ENCODE measurements around the gene NPAS2.
A peak's percentile ranks its signal among the peaks of the same experiment; 100 is the strongest.

NPAS2 gene

DNA sequence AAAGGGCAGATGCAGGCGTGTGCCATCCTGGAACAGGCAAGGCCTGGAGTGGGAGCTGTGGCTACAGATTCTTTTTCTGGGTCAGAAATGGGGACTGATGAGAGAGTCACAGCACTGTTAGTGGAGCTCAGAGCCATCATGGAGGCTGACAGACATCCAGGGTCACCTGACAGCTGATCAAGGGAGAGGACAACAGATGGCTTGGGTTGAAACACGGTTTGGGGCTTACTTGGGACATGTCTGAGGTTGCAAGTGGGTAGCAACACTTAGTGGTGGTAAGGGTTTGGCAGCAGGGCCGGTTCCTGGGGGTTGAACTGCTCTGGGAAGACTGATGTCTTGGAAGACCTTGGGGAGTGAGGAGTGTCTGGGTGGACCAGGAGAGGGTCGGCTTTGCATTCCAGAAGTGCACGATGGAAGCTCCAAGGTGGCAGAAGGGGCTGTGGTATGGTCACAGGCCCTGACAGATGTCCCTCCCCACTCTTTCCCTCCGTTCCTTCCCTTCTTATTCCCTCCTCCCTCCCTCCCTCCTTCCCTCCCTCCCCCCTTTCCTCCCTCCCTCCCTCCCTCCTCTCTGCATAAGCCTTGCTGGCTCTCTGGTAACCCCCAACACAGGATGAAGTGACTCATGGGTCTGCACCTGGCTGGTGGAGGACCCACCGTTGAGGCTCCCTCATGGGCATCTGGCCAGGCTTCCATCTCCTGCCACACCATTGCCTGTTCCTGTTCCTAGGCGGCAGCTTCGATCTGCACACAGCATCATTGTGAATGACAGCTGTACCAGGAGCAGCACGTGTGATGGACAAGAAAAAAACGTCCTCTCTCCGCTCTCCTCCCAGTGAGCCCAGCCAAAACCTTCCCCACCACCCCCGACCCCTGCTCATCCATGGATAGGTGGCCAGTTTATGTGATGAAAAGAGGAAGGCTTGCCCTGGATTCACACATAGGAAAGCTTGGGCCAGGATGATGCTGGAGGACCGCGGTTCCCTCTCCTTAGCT is 118.4 kb downstream of the NPAS2 start:
- no peak for DNase-seq (ENCODE audit: low read depth, low spot score)

DNA sequence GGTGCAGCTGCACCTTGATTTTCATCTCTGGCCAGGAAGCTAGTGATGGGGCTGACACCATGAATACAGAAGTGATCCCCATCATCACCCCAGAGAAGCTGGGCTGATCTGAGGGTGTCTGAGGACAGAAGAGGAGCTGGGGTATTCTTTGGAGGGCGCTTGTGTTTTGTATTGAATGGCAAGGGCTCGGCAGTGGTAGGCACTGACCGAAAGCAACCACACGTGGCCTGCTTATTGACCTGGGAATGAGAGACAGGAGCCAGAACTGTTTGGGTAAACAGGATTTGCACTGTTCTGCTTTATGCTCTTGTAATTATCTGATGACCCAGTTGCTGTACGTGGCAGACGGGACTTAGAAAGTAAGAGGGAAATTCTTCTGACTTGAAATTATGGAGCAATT is 119.5 kb downstream of the NPAS2 start:
- no peak for DNase-seq (ENCODE audit: low read depth, low spot score)

DNA sequence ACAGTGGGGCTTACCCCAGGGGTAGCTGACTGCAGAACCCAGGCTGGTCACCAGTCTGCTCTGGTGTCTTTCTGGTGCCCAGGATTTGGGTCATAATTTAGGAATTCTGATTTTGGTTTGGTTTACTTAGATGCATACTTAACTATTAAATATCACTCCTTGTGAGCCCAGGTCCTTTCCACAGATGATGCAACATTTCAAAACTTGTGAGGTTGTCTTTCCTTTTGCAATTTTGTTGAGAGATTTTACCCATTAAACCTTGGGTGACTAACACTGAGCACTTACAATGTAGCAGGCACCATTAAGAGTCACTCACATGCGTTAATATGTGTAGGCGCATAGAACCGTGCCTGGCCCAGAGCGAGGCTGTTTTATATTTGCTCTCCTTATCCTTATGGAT is 120.3 kb downstream of the NPAS2 start:
- no peak for DNase-seq (ENCODE audit: low read depth, low spot score)

DNA sequence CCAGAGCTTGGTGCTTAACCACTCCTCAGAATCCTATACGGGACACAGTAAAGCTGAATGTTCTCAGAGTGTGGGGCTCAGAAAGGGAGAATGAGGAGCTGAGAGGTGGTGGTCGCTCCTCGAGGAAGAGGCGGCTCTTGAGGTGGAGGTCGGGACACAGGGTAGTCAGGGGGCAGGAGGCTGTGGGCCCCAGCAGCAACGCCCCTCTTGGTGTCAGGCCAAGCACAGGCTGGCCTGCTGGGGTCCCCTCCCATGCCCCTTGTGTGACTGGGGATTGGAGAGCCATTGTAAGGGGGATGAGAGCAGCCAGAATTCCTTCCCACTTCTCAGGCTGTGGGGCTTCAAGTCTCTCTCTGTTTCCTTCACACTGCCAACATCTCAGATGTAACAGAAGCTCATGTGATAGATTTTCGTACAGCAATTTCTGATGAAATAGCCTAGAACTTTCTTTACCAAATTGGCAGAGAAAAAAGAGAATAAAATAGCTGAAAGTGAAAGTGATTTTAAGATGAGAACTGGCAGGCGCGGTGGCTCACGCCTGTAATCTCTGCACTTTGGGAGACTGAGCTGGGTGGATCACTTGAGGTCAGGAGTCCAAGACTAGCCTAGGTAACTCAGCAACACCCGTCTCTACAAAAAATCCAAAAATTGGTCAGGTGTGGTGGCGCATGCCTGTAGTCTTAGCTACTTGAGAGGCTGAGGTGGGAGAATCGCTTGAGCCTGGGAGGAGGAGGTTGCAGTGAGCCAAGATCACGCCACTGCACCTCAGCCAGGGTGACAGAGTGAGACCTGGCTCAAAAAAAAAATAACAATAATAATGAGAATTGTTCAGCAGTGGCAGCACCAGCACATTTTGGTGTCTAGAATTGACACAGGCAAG is 121.1 kb downstream of the NPAS2 start:
- DNase-seq (ENCODE audit: low read depth, low spot score), result no peak

DNA sequence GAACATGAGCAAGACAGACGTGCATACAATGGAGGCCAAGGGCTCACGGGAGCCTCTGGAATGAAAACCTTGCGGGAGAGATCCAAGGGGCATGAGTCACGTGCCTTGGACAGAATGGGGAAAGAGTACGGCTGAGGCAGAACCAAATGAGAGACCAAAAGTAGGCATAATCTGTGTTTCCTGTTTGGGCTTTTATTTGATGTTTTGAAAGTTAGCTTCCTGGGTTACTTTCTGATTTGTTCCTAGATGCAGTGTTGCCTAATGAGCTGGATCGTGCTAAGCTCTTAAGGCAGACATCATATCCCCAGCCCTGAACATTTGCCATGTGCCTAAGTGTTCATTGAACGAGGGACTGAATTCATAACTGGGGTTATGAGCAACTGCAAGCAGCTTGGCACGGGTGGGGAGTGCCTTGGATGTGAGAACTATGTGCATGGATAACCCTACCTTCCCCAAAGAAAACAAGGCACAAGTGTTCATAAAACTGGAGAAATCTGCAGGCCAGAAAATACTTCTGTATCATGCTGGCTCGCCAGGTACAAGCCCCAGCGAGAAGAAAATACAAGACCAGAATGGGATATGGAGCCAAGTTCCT is 121.8 kb downstream of the NPAS2 start:
- DNase-seq (ENCODE audit: low read depth, low spot score), result no peak

DNA sequence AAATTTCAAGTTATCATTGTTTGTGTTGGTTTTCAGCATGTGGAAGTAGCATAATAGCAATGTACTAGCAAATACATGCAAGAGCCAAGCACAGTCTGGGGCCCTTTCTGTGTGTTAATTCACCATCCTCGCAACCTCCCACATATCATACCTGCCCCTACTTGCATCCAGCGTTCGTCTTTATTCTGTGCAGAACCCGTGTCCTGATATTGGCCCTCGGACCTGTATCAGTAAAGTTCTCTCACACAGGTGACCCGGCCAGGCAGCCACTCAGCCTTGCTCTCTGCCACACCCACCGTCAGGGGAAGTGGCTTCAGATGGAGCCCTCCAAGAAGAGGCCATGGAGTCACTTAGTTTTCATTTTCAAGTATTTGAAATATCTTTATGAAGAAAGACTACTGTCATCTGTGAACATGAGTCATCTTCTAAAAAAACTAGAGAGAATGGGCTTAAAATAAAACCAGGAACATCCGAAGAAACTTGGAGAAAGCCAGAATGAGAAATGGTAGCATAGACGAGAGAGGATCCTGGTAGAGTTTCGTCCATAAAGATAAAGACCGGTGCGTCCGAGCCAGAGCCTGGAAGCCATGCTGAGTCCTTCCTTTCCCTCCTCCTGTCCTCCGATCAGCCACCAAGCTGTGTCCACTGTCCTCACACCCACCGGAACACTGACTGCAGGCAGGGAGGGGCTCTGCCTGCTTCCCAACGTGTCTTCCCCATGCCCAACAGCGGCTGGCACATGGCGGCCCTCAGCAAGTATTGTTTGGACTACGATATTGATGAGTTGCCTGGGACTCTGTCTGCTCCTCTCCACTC is 124.9 kb downstream of the NPAS2 start:
- DNase-seq (ENCODE audit: low read depth, low spot score), result no peak

DNA sequence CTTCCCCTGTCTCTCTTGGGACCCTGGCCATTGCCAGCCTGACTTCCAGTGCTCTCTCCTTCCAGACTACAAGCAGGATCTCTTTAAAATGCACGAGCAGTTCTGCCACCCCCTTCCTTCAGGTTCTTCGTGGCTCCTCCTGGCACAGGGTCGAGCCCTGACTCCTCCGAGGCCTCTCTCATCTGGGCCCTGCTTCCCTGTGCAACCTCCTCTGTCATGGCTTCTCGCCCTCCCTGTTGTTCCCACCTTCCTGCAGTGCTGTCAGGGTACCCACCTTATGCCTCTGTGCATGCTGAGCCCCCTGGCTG is 125.4 kb downstream of the NPAS2 start:
- no peak for DNase-seq (ENCODE audit: low read depth, low spot score)

DNA sequence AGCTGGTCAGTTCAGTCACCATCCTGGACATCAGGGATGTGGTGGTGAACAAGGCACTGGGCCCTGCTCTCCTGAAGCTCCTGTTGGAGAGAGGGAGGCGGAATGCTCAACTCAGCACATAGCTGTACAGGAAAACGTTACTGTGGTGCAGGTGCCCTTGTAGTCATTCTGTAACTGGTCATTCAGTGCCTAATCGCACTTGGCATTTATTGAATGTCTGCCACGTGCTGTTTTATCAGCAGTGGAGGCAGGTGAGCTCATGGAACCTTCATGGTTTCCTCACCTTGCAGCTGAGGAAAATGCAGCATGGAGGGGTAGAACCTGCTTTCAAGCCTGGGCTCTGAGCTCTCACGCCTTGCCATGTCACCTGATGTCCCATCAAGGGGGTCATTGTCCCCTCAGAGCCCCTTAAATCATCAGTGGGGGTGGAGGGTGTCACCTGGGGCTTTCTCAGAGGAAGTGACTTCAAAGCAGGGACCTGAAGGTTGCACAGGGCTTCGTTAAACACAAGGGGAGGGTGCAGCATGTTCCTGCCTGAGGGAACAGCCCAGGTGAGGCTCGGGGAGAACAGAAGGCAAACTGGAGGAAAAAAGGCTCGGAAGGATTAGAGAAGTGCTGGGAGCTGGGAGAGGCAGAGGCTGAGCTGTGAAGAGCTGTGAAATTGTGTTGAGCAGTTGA is 126.1 kb downstream of the NPAS2 start:
- DNase-seq (ENCODE audit: low read depth, low spot score), result no peak

DNA sequence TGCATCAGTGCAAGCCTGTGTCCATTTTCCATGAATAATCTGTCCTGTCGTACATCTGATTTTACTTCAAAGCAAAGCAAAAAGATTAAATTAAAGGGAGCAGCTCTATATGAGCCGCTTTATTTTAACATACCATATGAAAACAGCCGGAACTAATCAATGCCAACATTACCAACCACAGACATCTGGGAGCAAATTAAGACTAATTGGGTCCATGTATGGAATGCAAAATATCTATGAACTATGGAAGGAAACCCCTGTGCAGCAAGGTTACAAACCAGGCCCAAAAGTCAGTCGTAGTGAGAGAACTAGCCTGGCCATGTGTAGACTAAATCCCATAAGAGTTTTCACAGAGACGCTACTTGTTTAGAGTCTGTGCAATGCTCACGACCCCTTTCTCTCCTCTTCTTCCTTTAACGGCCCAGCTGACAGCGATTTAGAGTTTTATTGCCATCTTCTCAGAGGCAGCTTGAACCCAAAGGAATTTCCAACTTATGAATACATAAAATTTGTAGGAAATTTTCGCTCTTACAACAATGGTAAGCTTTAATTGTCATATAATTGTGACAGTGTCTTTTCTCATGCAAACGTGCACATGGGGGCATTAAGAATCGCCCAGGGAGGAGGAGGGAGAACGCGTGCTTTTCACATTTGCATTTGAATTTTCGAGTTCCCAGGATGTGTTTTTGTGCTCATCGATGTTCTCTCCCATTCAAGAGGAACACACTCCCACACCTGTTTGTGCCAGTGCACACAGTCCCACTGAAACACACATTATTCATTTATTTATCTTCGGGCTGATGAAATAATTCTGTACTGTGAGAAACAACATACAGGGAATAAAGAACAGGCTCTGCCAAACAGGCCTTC is 129.2 kb downstream of the NPAS2 start:
- DNase-seq (ENCODE audit: low read depth, low spot score), result no peak

DNA sequence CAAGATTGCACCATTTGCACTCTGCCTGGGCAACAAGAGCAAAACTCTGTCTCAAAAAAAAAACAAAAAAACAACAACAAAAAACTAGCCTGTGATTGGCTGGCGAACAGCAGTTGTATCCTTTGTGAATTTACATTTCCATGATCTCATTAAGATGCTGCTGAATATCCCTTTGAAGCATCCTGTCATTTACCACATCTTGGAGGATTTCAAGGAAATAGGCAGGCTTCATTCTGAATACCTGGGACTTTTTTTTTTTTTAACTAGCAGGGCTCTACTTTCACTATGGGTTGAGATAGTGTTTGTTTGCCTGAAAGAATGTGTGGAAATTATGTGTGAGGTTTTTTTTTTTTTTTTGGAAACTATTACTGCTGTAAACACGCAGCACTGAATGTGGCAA is 132.6 kb downstream of the NPAS2 start:
- no peak for DNase-seq (ENCODE audit: low read depth, low spot score)

DNA sequence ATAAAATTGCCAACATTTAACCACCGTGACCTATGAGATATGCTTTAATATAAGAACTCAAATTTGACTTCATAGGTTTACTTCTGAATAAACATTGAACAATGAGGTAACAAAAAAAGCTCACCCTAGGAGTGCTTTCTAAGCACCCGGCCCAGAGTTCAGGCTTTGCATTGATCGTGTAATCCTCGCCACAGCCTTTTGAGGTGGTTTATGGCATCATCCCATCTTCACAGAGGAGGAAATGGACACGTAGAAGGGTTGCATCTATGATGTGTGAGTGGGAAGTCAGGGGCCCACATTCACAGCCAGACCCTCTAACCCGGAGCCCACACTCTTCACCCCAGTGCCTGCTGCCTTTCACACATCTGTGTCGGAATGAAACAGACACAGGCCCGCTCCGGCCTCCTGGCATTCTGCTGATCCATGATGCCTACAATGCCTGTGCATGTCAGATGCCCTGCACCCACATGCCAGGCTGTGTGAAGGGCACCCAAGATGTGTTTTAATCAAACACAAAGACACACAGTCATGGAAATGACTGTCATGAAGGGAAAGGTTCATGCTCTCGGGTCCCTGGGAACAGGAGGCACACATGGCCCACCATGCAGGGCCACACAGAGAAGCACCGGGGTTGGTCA is 133.6 kb downstream of the NPAS2 start:
- no peak for DNase-seq (ENCODE audit: low read depth, low spot score)

DNA sequence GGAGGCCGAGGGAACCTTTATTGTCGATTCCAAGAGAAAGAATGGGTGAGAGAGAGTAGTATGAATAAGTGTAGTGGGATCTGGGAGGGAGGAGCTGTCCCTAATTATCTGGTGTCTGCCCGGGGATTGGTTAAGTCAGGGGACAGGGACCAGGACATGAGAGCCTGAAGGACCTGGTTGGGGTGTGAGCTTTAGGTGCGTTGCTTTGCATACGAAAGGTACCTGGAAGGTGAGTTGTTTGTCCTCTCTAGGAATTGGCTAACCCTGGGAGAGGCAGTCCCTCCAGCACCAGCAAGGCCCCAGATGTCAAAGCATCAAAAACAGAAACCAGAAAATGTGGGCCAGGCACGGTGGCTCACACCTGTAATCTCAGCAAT is 134.1 kb downstream of the NPAS2 start:
- DNase-seq (ENCODE audit: low read depth, low spot score), result peak; percentile 5

DNA sequence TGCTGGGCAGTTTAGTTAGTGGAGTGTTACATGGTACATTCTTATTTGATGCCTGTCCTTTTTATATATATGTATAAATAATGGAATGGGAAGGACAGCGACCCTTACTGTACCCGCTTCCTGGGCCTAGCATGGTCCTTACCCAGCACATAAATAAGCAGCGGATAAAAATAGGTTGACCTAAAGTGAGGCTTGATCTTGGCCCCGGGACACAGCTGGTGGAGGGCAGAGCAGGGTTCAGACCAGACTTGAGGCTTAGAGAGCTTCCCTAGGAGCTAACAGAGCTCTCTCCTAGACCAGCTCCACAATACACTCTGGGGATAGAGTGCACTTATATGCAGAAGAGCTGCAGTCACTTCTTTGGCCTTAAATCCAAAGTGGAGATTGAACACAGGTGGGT is 135.3 kb downstream of the NPAS2 start:
- DNase-seq (ENCODE audit: low read depth, low spot score), result no peak

DNA sequence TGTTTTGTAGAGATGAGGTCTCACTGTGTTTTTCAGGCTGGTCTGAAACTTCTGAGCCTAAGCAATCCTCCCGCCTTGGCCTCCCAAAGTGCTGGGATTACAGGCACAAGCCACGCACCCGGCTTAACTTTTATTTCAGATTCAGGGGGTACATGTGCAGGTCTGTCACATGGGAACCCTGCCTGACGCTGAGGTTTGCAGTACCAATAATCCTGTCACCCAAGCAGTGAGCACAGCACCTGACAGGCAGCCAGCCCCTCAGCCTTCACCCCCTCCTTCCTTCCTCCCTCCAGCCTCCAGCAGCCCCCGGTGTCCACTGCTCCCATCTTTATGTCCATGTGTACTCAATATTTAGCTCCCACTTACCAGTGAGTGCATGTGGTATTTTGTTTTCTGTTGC is 136.1 kb downstream of the NPAS2 start:
- DNase-seq (ENCODE audit: low read depth, low spot score), result no peak

DNA sequence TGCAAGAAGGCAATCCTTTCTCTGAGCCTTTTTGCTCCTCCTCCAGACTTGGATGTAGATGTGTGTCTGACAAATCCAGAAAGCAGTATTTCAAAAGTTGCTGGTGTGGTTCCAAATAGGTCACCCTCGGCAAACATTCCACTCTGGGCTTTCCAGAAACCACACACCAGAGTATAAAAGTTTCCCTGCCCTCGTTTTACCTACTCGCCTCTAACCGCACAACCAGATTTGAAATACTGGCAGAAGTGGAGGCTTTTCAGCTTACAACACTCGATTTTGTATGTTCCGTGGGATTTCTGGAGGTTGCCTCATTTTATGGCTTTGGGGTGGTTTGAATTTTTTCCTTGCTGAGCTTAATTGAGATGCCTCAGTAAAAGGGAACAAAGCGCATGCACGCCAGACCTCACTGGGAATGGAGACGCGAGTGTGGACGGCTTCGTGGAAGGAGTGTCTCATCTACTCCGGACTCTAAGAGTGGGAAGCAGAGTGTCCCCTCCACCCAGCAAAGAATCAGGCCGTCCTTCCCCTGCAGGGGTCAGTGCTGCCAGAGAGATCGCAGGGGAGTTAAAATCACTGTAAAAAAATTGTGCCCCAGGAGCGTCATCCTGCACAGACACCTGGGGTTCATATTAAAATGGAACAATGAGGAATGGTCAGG is 138.2 kb downstream of the NPAS2 start:
- DNase-seq (ENCODE audit: low read depth, low spot score), result no peak

DNA sequence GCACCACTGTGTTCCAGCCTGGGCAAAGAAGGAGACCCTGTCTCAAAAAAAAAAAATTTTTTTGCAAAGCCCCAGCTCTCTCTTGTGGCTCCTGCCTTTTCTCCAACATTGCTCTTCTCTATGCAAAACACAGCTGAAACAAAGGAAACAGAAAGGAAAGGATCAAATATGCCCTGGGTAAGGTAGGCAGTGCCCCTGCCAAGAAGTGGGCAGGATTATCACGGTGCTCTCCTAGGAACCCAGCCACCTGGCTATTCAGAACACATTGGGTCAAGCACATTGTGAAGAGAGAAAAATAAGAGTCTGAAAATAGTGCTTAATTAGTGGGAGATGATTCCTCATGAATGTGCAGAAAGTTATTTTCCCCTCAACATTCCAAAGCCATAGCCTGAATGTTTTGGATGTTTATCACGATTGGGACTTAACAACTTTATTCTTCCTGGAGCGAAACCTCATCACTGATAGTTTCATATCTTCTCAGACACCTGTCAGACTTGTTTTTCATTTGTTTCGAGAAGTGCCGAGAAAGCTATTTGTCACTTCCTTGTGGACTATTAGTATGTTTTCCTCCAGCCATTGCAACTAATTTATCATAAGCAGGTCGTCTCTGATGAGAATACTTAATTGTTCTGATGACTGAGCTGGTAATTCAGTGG is 139.4 kb downstream of the NPAS2 start:
- DNase-seq (ENCODE audit: low read depth, low spot score), result no peak

DNA sequence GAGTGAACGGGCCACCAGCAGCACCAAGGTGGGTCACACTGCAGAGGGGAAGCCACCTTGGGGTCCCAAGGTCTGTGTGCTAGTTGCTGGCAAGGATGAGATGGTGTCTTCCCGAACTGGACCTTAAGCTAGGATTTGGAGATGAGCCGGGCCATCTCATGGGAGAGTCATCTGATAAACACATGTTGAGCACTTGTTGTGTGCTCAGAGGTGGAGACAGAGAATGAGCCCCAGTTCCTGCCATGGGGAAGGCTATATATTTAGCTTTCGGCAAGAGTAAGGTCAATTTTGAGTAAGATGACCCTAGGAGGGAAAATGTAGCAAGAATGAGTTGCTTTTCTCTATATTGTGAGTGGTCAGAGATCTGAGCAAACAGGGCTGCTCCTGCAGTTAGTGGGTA is 140.7 kb downstream of the NPAS2 start:
- DNase-seq (ENCODE audit: low read depth, low spot score), result no peak

DNA sequence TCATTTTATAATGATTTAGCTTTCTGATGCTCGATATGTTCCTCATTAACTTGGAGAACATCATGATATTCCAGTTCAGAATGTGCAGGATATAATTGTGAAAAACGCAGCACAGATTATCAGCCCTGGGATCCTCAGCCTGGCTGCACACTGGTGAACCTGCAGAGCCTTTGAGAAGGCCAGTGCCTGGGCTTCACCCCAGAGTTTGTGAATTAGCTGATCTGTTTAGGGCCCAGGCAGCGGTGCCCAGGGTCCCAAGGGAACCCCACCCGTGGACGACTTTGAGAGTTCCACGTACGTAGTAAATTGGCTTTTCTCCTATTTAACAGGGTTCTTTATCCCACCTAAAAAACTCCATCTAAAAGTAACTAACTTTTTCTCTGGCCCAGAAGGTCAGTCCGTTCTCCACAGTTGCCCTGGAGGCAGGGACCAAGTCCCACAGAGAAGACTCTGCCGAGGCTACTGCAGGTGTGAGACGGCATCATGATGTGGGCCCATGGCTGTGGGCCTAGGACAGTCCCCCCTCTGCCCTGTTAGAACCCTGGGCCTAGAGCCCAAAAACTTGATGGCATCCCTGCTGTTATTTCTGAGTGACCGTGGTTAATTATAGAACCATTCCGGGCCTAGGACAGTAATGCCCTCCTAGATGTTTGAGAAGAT is 142.6 kb downstream of the NPAS2 start:
- DNase-seq (ENCODE audit: low read depth, low spot score), result no peak

All from iPS DF 19.7 (cell line).